ENCODE measurements around the gene DNM2.

Gene DNM2

DNA sequence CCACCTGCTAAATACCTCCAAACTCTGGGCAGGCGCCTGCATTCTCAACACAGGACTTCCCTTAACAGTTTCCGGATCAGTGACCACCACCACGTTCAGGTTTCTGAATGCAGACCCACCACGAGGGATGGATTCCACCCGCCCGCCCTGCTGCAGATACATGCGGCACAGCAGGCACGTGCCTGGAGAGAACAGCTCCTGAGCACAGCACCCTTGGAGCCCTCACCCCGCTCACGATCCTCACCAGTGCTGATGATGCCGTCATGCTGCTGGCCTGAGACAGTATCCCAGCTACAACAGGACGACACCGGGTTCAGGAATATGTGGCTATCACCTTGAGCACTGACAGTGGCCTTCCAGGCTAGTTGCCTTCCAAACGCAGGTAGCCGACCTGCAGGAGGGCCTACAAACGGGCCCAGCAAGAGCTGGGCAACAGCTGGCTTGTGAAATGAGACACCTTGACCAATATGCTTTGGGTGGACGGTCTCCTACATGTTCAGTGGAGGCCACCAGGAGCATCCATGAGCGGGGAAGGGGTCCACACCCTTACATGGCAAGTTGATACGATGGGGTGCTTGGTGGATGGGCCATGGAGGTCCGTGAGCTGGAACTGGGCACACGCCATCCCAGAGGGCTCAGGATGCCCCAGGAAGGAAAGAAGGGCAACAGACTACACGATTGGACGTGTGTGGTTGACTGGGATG is 26.5 kb upstream of the DNM2 start:
- no peak for DNase-seq

DNA sequence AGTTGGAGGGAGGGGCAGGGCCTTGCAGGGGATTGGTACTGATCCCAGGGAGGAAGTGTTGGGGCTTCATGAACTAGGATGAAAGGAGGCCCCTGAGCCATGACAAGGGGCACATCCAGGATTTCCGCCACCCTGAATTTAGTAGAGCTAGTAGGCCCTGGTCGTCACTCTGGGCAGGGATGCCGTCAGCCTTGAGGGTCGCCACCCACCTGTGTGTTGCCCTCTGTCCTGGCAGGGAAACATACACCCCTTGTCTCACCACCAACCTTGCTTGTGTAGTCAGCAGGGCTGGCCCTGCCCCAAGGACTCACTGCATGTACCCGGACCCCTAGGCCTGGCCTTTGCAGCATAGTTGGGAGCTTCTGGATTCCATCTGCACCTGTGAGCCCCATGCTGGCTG is 26.0 kb upstream of the DNM2 start:
- DNase-seq: no peak

DNA sequence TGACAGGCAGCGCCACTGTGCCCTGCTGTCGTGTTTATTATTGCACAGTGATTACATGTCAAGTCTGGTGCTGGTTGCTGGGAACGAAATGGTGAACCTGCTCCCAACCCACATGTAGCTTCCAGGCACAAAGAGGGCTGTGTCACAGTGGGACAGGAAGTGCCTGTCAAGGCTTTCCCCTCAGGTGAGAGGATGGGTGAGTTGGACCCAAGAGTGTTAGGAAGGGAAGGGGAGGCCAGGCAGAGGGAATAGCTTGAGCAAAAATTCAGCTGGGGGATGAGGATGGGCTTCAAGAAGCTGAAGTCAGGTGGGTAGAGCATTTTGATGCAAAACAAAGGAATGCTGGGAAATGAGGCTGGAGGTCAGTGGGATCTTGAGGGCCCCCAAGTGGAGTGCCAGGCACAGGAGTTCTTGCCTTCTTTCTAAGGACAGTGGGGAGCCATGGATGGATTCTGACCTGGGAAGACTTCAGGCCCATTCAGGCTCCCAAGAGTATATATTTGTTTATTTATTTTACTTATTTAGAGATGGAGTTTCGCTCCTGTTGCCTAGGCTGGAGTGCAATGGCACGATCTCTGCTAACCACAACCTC is 25.1 kb upstream of the DNM2 start:
- DNase-seq: no peak

DNA sequence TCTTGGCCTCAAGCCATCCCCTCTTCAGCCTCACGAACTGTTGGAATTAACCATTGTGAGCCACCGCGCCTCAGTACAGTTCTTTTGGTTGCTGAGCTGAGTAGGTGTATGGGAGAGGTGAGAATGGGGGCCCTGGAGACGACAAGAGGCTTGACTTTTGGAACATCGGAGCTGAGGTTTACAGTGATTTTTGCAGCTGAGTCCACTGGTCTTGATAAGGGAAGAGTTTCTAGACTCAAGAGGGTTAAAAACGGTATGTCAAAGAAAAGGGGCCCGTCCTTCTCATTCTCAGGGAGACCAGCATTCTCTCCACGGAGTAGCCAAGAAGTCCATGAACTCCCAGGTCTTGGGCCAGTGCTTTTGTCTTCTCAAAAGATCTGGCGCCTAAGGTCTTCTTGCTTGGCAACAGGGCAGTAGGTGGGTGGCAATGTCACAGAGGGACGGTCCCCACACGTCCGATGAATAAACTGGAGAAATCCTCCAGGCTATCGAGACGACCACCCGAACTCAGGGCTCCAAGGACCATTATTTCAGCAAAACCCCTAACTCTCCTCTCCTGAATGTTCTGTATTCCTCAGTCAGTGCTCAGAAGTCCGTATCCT is 23.1 kb upstream of the DNM2 start:
- DNase-seq: no peak

DNA sequence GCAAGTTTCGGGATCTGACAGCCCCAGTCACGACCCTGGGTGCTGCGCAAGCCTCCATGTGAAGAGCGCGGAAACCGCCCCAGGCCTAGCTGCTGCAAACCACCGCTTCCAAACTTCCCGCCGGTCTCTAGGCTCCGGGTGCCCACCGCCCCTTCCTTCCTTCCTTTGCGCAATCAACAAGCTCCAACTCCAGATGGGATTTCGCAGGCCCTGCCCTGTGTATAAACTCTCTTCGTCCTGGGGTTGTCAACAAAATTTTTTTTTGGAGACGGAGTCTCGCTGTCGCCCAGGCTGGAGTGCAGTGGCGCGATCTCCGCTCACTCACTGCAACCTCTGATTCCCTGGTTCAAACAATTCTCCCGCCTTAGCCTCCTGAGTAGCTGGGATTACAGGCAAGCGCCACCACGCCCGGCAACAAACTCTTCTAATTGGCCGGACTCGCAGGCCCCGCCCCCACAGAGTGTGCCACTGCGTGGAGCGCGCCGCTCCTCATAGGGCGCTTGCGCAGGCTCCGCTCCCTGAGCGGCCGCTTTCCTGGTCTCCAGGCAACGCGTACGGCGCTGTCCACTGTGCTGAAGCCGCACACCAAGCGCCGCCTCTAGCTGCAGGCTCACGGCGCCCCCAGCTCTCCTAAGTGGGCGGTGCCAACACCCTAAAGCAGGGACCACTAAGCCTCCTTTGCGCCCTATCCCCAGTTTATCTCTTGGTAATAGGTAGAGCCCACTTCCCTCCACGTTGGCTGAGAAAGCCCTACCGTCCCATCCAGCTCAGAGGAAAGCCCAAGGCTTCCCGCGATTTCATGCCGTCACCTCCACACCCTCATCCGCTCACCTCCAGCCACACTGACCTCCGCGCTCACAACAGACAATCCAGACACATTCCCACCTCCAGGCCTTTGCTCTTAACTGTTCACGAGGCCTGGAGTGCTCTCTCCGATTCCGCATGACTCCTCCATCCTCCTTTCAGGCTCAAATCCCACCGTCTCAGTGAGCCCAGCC is 22.2 kb upstream of the DNM2 start:
- peak; percentile 95 for DNase-seq

DNA sequence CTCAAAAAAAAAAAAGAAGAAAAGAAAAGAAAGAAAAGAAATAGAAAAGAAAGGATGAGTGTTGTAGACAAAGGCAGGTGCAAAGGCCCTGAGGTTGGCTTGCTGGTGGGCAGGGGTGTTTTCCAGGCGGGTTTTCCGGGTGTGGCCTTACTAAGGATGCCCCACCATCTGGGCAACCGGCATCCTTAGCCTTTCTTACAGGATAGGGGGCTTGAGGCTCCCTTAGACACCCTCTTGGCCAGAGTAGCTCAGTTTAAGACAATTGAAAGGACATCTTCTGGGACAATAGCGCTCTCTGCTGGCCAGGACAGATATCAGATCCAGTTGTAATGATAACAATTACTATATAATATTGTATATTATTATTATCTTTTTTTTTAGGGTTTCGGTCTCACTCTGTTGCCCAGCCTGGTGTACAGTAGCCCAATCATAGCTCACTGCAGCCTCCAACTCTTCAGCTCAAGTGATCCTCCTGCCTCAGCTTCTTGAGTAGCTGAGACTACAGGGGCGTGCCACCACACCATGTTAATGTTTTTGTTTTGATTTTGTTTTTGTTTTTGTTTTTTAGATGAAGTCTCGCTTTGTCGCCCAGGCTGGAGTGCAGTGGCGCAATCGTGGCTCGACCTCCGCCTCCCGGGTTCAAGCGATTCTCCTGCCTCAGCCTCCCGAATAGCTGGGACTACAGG is 18.1 kb upstream of the DNM2 start:
- peak; percentile 15 for DNase-seq

DNA sequence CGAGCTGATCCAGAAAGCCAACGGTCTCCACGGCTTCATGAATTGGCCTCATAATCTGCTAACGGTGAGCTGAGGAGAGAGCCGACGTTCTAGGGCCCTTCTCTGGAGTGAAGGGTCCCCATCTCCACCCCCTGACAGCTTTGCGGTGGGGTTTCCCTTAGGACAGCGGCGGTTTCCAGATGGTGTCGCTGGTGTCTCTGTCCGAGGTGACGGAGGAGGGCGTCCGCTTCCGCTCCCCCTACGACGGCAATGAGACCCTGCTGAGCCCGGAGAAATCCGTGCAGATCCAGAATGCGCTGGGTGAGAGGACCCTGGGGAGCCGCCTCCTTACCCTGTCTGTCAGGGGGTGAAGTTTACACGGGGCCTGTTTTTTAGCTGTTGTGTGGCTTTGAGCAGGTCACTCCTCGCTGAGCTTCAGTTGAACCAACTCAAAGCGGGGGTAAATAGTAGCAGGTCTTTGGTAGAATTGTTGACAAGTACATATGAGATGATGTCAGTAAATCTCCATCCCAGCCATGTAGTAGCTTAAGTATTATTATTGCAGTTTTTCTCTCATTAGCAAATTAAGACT is 15.8 kb upstream of the DNM2 start:
- DNase-seq: no peak

DNA sequence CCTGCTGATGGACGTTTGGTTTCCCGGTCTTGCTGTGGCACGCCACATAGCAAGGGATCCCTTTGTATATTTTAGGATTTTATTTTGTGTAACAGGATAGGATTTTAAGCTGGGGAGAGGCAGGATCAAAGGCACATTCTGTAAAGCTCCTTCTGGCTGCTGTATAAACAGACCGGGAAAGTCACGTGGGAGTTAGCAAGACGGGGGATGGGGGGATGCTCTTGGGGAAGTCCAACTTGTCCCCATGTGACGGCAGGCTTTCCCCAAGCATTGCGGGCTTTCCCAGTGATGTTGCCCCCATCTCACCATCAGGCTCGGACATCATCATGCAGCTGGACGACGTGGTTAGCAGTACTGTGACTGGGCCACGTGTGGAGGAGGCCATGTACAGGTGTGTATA is 10.9 kb upstream of the DNM2 start:
- no peak for DNase-seq

DNA sequence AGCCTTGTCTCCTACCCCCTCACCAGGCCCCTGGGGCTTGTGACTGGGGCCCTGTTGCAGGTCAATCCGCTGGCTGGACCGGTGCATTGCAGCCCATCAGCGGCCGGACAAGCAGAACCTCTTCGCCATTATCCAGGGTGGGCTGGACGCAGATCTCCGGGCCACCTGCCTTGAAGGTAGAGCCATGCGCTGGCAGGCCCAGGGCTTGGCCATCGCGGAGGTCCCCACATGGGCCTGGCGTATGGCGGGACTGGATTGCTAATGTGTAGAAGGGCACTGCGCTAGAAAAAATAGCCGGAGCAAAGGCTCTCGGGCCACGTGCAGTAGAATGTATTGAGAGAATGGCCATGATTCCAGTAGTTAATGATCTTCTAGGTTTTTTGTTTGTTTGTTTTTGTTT is 10.4 kb upstream of the DNM2 start:
- no peak for DNase-seq

DNA sequence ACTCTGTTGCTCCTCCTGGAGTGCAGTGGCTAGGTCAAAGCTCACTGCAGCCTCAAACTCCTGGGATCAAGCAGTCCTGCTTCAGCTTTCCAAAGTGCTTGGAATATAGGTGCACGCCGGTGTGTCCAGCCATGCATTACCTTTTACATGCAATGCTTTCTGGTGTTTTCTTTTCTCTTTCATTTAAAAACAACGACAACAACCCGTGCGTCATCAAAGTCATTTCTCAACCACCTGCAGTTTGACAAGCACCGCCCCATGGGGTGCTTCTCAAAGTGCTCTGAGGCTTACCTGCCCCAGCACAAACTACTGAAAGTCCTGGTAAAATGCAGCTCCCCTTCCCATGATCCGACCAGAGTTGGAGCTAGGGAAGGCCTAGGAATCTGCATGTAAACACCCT is 9.6 kb upstream of the DNM2 start:
- DNase-seq: no peak

DNA sequence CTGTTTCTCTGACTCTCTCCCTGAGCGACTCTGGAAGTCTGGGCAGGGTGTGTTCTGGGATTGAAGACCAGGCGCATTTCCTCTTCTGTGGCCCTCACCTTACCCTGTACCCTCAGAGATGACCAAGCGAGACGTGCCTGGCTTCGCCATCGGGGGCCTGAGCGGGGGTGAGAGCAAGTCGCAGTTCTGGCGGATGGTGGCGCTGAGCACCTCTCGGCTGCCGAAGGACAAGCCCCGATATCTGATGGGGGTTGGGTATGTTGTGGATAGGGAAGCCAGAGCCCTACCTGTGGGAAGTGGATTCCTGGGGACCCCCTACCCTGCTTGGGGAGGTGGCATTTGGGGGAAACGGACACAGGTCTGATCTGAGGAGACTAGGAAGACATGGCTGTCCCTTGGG is 5.8 kb upstream of the DNM2 start:
- DNase-seq: no peak

DNA sequence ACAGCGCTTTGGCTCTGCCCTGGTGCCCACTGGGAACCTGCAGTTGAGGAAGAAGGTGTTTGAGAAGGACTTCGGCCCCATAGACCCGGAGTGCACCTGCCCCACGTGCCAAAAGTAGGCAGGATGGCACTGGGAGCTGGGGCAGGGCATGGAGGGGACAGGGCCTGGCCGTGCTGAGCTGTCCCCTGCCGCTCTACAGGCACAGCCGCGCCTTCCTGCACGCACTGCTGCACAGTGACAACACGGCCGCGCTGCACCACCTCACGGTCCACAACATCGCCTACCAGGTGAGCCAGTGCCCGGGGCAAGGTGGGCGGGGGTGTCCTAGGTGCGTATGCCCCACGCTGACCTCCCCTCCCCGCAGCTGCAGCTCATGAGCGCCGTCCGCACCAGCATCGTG is 5.1 kb upstream of the DNM2 start:
- no peak for DNase-seq

DNA sequence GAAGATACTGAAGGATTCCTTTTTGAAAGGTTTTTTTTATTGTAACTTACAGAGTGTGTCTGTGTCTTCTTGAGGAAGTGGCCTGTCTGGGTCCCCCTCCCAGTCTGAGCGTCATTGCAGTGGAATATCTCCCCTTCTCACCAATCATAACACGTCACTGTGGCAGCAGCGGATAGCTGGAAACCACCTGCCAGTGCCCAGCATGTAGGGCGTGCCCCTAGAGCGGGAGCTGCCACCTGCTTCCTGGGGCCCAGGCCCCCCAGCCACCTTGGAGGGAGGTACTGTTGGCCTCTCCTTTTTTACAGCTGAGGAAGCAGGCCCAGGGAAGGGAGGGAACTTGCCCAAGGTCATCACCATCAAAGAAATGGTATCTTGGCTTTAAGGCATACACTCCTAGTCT is 4.6 kb upstream of the DNM2 start:
- no peak for DNase-seq

DNA sequence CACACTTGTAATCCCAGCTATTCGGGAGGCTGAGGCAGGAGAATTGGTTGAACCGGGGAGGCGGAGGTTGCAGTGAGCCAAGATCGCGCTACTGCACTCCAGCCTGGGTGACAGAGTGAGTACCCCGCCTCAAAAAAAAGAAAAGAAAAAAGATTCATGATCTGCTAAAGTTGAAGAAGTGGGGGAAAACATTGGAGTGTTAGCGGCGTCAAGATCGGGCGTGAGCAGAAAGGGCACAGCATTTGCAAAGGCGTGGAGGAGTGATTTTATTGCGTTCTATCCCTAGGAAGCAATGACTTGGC is 874 bp upstream of the DNM2 start:
- no peak for DNase-seq

DNA sequence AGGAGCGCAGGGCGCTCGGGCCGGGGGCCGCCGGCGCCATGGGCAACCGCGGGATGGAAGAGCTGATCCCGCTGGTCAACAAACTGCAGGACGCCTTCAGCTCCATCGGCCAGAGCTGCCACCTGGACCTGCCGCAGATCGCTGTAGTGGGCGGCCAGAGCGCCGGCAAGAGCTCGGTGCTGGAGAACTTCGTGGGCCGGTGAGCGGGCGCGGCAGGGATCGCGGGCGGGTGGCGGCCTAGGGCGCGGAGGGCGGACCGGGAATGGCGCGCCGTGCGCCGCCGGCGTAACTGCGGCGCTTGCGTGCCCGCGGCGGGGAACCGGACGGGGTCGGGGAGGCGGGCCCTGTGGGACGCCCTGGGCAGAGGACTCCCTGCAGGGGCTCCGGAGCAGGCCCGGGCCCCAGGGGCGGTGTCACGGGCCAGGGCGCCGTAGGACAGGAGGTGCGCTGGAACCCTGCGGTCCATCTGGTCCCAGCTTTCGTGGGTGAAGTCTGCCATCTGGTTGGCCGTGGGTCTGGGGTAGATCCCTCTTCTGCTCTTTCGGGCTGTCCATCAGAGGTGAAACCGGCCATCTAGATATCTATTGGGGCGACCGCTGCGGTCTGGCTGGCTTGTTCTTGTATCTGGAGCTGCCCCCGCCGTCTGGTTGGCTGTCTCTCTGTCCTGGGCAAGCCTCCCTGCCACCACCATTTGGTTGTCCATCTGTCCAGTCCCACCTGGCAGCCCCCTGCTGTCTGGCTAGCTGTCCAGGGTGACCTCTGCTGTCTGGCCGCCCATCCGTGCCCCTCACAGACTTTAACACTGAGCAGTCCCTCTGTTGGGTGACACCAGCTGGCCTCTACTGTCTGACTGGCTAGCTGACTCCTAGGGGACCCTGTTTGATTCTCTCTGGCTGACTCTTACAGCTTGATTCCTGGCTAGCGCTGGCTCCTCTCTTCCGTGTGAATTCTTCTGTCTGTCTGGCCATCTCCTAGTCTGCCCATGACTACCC is 622 bp downstream of the DNM2 start:
- no peak for DNase-seq

DNA sequence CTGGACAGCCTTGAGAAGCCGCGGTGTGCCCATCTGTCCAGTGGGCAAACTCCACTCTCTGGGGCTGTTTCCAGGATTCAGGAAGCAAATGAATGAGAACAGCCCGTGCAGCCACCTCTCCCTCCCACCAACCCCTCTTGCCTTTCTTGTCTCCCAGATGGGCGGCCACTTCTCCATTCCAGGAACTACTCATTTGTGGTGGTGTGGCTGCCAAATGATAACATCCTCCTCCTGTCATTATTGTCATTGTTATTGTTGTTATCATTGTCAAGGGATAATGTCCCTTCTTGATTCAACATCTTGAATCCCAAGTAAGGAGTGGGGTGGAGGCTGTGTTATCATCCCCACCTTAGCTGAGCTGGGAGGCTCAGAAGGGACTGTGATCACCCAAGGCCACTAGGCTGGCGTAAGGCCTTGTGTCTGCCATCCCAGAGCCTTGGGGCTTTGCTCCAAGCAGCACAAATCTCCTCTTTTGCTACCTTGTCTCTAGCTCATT is 1.6 kb downstream of the DNM2 start:
- no peak for DNase-seq

DNA sequence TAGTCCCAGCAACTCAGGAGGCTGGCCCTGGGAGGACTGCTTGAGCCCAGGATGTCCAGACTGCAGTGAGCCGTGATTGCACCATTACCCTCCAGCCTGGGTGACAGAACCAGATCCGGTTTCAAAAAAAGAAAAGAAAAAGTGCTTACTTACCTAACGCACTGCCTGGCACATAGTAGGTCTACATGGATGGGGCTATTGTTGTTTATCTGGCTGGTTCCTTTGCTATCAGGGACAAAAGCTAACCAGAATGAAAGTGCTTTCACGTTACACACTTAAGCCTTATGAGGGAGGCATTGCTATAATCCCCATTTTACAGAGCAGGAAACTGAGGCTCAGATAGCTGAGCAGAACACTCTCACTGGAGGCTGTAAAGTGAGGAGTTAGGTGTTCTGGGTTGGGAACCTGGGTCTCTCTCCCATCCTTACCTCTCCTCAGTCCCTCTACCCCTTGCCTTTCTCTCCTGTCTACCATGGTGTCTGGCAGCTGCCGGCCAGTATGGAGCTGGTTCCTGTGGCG is 2.8 kb downstream of the DNM2 start:
- DNase-seq: no peak

DNA sequence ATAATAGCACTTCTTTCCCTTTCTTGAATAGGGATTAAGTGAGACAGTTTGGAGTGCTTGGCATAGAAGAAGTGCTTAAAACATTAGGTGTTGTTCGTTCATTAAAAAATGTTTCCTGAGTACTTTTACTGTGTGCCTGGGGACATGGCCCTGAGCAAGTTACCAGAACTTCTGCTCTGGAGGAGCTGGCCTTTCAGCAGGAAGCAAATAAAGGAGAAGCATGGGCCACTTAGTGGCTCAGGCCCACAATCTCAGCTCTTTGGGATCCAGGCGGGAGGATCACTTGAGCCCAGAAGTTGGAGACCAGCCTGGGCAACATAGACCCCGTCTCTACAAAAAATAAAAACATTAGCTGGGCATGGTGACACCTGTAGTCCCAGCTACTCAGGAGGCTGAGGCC is 5.7 kb downstream of the DNM2 start:
- DNase-seq: no peak

DNA sequence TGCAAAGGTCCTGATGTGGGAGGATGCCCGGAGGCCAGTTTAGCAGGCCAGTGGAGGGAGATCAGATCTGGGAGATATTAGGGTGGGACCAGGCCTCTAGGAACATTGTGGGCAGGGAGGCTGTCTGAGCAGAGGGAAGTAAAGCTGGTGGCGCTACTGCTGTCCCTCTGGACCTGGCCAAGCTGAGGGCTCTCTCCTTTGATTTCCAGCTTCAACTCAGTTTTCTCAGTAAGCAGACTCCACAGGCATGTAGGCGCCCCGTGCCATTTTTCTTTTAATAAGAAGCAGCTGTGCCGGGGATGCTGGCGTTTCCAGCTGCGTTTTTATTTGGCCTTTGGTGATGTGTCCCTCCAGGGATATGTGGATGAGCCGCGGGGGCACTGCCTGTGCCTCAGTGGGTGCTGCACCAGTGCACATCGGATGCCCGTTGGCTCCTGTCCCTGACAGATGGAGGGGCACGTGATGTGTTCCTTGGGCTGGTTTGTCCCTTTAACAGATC is 6.7 kb downstream of the DNM2 start:
- DNase-seq: no peak

DNA sequence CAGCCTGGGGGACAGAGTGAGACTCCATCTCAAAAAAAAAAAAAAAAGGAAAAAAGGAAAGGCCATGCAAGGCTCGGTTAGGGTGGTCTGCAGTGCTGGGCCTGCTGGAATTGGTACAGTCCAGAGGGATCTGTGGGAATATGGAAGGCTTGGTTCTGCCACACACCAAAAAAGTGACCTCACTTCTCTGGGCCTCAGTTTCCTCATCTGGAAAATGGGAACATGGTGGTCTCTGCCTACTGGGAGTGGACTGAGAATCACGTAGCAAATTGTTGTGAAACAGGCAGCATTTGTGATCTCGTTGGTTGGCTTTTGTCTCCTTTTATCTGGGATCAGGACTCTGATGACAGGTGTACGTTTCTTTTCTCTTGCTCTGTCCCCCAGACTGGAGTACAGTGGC is 7.5 kb downstream of the DNM2 start:
- no peak for DNase-seq

DNA sequence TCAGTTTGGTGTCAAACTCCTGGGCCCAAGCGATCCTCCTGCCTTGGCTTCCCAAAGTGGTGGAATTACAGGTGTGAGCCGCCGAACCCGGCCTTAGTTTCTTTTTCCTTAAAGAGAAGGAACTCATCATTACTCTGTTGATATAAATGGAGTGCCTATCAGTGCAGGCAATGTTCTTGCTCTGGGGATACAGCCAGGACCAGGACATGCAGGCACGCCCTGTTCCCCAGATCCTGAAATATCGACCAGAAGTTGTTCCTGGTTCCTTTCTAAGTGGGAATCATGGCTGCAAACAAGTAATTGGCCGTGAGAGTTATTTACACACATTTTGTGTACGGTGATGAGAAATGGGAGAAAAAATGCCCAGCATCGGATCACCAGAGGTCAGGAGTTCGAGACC is 8.4 kb downstream of the DNM2 start:
- DNase-seq: no peak
